HG03045 (cell line): ENCODE data around the gene CNST.
"Not testable (repeated sequence)": the region's sequence is repeated elsewhere in the genome, so short reads cannot be mapped to it uniquely, and the experiment has no call there.

Experiments
- ATAC-seq: cut with Tn5 transposase; IDR thresholded peaks from one replicate; pipeline ENCODE4 v1.9.1; 2021; ENCODE audit warnings: mild to moderate bottlenecking, moderate library complexity; ENCODE audit not compliant: unreplicated experiment

The CNST gene

GRCh38 chr1:246674049-246674448, 107.8 kb downstream of the CNST start:
- no peak for ATAC-seq

DNA sequence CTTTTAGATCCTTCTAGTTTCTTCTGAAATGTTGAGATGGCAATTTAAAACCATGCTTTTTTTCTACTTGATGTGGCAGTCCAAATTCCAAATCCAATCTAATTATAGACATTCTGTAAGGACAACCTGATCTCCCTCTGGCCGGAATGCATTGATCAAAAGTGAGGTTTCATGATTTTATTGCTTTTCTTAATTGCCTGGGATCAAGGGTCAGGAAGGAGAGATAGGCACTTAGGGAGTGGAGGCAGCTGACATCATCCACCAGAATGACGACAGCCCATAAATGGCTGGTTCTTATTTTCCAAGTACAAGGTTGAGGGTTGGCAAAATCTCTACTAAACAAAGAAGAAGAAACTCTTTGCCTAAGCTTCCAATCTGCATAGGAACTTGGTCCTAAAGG, 111.6 kb downstream of the CNST start:
- no peak for ATAC-seq

DNA sequence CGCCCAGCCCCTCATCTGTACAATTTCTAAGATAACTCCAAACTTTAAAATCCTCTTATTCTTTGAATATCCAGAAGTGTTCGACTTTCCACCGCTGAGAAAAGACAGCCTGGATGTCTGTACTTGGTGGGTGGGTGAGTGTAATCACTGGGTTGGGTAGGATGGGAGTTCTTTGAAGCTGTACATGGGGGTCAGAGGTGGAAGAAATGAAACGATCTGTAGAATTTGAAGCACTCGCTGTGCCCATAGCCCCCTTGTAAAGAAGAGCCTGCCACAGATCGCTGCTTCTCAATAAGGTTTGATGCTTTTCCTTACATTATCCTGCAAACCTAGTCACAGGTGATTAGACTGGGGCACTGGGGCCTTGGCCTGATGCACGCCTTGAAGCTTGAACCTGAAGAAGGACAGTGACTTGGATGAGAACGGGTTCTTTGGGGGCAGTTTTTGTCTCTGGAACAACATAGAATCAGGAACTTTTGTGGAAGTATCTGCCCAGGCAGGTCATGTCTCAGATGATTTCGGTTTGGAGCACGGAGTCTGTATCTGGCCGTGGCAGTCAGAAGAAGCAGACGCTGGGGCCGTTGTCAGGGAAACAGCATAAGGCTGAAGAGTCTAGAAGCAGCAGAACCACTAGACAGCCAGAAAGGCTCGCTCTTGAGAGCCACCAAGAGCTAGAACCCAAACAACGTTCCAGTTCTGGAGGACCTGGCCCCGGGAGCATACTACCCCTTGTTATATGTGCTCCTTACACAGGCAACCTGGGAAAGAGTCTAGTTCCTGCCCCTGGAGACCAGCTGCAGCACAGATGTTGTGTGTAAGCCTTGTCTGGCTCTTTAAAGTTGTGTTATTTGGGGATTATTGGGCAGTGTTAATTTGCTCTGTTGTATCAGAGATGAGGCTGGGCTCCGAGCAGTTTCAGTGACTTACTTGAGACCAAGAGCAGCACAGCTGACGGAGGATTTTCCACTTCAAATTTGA, 112.8 kb downstream of the CNST start:
- ATAC-seq = no peak

- no peak for ATAC-seq
Observed at GRCh38 chr1:246679794-246680177, 113.5 kb downstream of the CNST start.

DNA sequence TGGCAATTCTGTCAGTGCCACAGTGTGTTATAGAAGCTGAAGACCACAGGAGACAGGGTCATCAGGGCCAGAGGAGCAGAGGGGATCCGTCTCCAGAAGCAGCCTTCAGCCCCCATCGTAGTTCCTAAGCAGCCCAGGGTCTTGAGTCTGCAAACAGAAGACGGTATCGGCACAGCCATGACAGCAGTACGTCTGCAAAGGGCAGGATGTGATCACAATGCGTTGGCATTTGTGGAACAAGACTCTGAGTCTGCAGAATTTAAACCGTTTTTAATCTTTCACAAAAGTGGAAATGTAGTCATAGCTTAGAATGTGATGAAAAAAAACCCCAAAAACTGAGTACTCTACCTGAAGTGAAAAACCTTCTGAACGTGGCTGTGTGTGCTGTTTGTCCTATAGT, 113.9 kb downstream of the CNST start:
- no peak for ATAC-seq

GRCh38 chr1:246680696-246681130, 114.5 kb downstream of the CNST start:
- no peak for ATAC-seq

DNA sequence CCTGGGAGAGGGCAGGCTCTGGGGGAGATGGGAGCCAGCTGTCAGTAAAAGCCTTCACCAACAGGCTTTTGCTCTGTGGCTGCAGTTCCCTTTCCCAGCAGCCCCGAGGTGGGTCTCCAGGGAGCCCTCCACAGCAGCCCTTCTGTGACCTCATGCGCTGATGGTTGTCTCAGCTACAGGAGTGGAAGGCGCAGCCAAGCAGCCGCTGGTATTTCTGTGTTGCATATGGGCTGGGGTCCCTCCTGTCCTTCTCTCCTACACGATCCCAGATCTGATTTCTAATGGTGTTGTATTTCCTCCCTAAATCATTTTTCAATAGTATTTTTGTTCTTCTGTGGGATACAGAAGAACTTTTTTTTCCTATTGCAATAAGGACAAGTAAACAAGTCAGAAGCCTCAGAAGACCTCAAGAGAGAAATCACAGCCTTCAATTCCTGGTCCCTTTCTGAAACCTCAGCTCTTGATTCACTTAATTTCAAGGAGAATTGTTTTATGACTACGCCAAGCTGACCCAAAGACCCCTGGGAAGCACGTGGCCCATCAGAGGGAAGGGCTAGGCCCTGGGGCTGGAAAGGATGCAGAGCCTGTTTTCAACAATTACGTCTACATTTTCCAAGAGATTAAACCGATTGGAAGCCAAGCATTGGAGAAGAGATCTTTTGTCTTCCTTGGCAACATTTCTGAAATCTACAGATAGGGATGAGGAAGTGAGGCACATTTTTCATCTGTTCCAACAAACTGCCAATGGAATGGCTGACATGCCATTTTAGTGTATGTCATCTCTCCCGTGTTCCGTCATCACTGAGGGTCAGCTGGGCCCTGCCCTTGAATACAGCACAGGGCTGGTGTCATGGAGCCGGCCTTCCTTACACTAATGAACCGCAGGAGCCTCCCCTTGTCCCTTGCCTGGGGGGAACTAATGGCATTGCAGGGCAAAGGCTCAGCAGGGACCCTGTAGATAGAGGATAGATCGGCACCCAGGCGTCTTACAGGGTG, 115.9 kb downstream of the CNST start:
- ATAC-seq = no peak

- ATAC-seq = no peak
Observed at GRCh38 chr1:246683521-246683920, 117.3 kb downstream of the CNST start.

GRCh38 chr1:246687002-246687401, 120.7 kb downstream of the CNST start:
- no peak for ATAC-seq

- ATAC-seq = peak; percentile 98
Observed at GRCh38 chr1:246689409-246690008, 123.3 kb downstream of the CNST start.

DNA sequence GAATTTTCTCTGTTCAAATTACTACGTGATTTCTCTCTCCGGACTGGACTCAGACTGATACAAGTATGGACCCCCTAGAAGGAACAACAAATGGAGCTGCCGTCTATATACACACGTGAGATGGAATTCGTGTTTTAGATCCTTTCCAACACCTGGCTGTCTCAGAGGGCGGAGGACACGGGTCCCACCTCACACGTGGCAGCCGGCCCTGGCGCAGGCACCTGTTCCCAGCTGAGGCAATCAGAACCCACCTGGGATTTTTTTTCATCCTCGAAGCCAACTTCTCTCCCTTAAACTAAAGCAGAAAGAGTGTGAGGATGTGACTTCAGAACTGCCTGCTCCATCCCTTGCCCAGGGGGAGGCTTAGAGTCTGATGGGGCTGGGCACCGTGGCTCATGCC, 123.8 kb downstream of the CNST start:
- ATAC-seq = no peak

DNA sequence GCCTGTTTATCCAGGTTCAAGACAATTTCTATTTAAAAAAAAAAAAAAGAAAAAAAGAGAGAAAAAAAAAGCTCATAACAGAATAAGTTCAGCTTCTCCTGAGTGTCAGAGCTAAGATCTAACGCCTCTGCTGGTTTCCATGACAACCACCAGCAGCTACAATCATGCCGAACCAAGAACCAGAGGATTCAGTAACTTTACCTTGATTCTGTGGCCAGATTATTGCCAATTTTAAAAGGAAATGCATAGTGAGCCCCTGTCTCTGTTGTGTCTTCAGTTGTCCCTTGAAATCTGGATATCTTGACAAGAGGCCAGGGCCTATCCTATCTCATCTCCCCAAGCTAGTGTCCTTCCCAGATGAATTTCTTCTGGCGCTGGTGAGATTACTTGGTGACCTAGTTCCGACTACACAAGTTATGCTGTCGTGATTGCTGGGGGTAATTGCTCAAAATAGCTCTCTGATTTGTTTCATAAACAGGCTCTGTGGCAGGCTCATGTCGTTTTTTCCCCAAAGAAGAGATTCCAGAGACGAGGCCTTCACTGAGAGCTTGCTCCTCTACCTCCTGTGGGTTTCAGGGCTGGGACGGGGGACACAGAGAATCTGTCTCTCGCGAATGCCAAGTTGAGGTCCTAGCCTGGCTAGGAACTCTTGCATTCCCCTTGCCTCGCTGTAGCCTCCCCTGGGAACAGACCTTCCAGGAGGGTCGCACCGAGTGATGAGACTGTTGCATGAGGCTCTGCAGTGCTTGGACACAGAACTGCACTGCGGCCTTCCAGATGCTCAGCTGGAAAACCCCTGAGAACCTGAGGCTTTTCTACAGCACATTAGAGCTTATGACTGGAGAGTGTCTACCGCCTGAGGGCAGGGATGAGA, 125.6 kb downstream of the CNST start:
- no peak for ATAC-seq

- ATAC-seq = not testable (repeated sequence)
Observed at GRCh38 chr1:246694213-246694895, 128.1 kb downstream of the CNST start.

- no peak for ATAC-seq
Observed at GRCh38 chr1:246695136-246695535, 128.9 kb downstream of the CNST start.

- no peak for ATAC-seq
Observed at GRCh38 chr1:246695666-246696065, 129.4 kb downstream of the CNST start.

DNA sequence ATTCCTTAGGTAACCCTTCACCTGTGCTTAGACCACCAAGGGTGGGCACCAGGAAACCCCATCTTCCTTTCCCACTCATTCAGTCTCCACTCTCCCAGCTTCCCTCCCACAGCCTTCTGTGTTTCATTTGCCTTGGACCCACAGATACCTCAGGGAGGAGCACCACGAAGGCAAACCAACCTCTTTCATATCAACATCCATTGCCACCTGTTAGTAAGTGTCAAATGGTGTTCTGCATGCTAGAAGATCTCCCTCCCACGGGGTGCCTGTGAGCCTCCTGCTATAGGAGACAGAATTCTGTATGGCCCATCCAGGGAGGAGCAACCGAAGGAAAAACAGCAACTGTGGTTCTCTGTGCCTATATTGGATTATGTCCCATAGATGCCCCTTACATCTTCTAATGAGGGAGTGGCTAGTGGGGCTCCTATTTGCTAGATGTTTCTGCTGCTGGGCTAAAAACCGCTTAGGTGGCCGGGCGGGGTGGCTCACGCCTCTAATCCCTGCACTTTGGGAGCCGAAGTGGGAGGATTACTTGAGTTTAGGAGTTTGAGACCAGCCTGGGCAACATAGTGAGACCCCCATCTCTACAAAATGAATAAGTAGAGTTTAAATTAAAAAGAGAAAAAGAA, 132.3 kb downstream of the CNST start:
- no peak for ATAC-seq

GRCh38 chr1:246699095-246699735, 133.0 kb downstream of the CNST start:
- peak; percentile 92 for ATAC-seq

DNA sequence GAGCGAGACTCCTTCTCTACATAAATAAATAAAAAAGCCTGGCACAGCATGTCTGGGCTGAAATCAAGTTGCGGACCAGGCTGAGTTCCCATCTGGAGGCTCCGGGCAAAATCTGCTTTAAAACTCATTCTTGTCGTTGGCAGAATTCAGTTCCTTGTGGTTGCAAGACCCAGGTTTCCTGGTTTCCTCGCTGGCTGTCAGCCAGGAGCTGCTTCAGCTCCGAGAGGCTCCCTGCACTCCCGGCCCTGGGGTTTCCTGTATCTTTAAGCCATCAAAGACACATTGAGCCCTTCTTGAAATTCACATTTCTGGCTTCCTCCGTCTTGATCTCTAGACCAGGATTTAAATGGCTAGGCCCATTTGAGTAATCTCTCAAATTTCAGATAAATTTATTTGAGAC, 137.3 kb downstream of the CNST start:
- ATAC-seq = no peak

- no peak for ATAC-seq
Observed at GRCh38 chr1:246705368-246705767, 139.1 kb downstream of the CNST start.
